GM12878 (cell line): ENCODE measurements around the gene NOL8. TPM values are rescaled to one million over a fixed set of nuclear protein-coding genes. Genes with fewer than 3 reads are reported as not detected.

Experiments
- ATAC-seq: fragments of 200-7000 bp; cut with Tn5 transposase; 3 replicates; pipeline ENCODE4 v1.9.1; 2020; ENCODE audit warnings: mild to moderate bottlenecking, moderate library complexity
- BruUV-seq: library from RNA; stranded (reverse); fragments of 400-500 nt; replicated peaks from 2 replicates; lab custom pipeline; 2021; lab: Mats Ljungman, UMichigan
- CTCF ChIA-PET: fragments of 300-600 bp; sonication (Branson Sonifier 250); formaldehyde crosslinking; extraction: SDS; loops from one replicate; lab custom pipeline; 2021; ENCODE audit warnings: inconsistent platforms; lab: Yijun Ruan, JAX
- POLR2A ChIA-PET: fragments of 350-600 bp; formaldehyde crosslinking; extraction: SDS; loops from one replicate; lab custom pipeline; 2021; ENCODE audit warnings: inconsistent platforms; lab: Charles Lee
- RAD21 ChIA-PET: fragments of 300-600 bp; sonication (Branson Sonifier 250); formaldehyde crosslinking; loops from one replicate; lab custom pipeline; 2023; ENCODE audit warnings: antibody characterized with exemption; ENCODE audit not compliant: unreplicated experiment; lab: Charles Lee
- SMC1A ChIA-PET: fragments of 300-600 bp; sonication (Branson Sonifier 250); formaldehyde crosslinking; loops from one replicate; lab custom pipeline; 2023; ENCODE audit not compliant: unreplicated experiment, uncharacterized antibody; lab: Charles Lee
- DNase-seq: peaks from one replicate; pipeline ENCODE4 v3.0.0-alpha.2; 2011; ENCODE audit warnings: low read depth, low spot score
- FAIRE-seq: peaks from 3 replicates; lab custom pipeline; 2011; peaks lifted over from hg19 to GRCh38; lab: Jason Lieb, UNC
- H2AFZ ChIP-seq: 2 replicates; pipeline ENCODE4 v1.6.0; 2011; ENCODE audit warnings: low read depth, low read length, control low read depth; ENCODE audit not compliant: control insufficient read depth
- H3K27ac ChIP-seq: 2 replicates; pipeline ENCODE4 v1.5.1; 2011; ENCODE audit warnings: control low read depth; ENCODE audit not compliant: control insufficient read depth, insufficient read depth
- H3K27me3 ChIP-seq, 2 experiments: replicated peaks in 1 of 2; 2 replicates each; pipeline versions ENCODE4 v1.6.0 to v1.6.1; 2011; ENCODE audit warnings: low read length in 1 of 2; ENCODE audit not compliant: control insufficient read depth in 2 of 2, insufficient read depth in 2 of 2
- H3K36me3 ChIP-seq, 2 experiments: 2 replicates each; pipeline ENCODE4 v1.5.1; 2011; ENCODE audit warnings: low read length in 1 of 2; ENCODE audit not compliant: control insufficient read depth in 2 of 2, insufficient read depth in 2 of 2
- H3K4me1 ChIP-seq: 2 replicates; pipeline ENCODE4 v1.6.1; 2011; ENCODE audit warnings: mild to moderate bottlenecking, low read length, moderate library complexity, mixed read lengths; ENCODE audit not compliant: control insufficient read depth, insufficient read depth
- H3K4me2 ChIP-seq: 2 replicates; pipeline ENCODE4 v1.6.0; 2011; ENCODE audit warnings: control low read depth; ENCODE audit not compliant: control insufficient read depth, insufficient read depth
- H3K4me3 ChIP-seq: fragments of 200-600 bp; sonication (generic); 2 replicates; pipeline ENCODE4 v1.5.1; 2016
- H3K79me2 ChIP-seq: 2 replicates; pipeline ENCODE4 v1.6.0; 2011; ENCODE audit warnings: low read length; ENCODE audit not compliant: control insufficient read depth, insufficient read depth
- H3K9ac ChIP-seq: 2 replicates; pipeline ENCODE4 v1.8.0; 2011; ENCODE audit warnings: low read length, control low read depth, mixed read lengths; ENCODE audit not compliant: control insufficient read depth, insufficient read depth
- H3K9me3 ChIP-seq: replicated peaks from 3 replicates; pipeline ENCODE4 v1.5.1; 2011; ENCODE audit warnings: mild to moderate bottlenecking, low read length; ENCODE audit not compliant: control insufficient read depth, insufficient read depth
- H4K20me1 ChIP-seq: 2 replicates; pipeline ENCODE4 v1.6.0; 2011; ENCODE audit not compliant: control insufficient read depth, insufficient read depth
- BMI1 ChIP-seq: fragments of 450-650 bp; IDR thresholded peaks from 2 replicates; pipeline ENCODE4 v1.6.1; 2016; ENCODE audit warnings: mild to moderate bottlenecking, moderate library complexity, borderline replicate concordance
- CBX3 ChIP-seq: fragments of 200-600 bp; sonication (generic); IDR thresholded peaks from 2 replicates; pipeline ENCODE4 v1.6.1; 2016; ENCODE audit warnings: low read depth, borderline replicate concordance
- CREB1 ChIP-seq: IDR thresholded peaks from 2 replicates; pipeline ENCODE4 v1.6.1; 2012; ENCODE audit warnings: low read depth, mild to moderate bottlenecking, inconsistent platforms
- NFYB ChIP-seq: IDR thresholded peaks from 2 replicates; pipeline ENCODE4 v1.6.1; 2011; ENCODE audit warnings: low read depth, mild to moderate bottlenecking, low read length, improper control_type of control experiment, moderate library complexity; ENCODE audit not compliant: insufficient read depth
- SIX5 ChIP-seq: IDR thresholded peaks from 2 replicates; pipeline ENCODE4 v1.6.1; 2011; ENCODE audit warnings: mild to moderate bottlenecking, low read depth, low read length, moderate library complexity; ENCODE audit not compliant: severe bottlenecking
- STAT1 ChIP-seq: fragments of 450-650 bp; conservative IDR thresholded peaks from 2 replicates; pipeline ENCODE4 v1.6.1; 2014; ENCODE audit warnings: antibody characterized with exemption, mild to moderate bottlenecking
- YY1 ChIP-seq: IDR thresholded peaks from 2 replicates; pipeline ENCODE4 v1.6.1; 2011; ENCODE audit warnings: low read depth, mild to moderate bottlenecking, low read length
- ZNF274 ChIP-seq: IDR thresholded peaks from one replicate; pipeline ENCODE4 v1.8.0; 2011; ENCODE audit not compliant: insufficient read length, insufficient read depth
- ZNF592 ChIP-seq: fragments of 450-650 bp; IDR thresholded peaks from 2 replicates; pipeline ENCODE4 v1.6.1; 2017; ENCODE audit warnings: mild to moderate bottlenecking, moderate library complexity
- ZZZ3 ChIP-seq: IDR thresholded peaks from 2 replicates; pipeline ENCODE4 v1.6.1; 2011; ENCODE audit warnings: low read depth; ENCODE audit not compliant: control insufficient read depth, insufficient read length
- WGBS: methylation state at CpG from one replicate; pipeline ENCODE4 v1.1.6; 2016; ENCODE audit warnings: low lambda C conversion rate; ENCODE audit not compliant: insufficient replicate concordance, insufficient coverage; ENCODE audit errors: missing lambda C conversion rate; 5-methylcytosine and 5-hydroxymethylcytosine counted together
- in situ Hi-C: fragments of 300-500 bp; cut with MboI; formaldehyde crosslinking; loops from 9 replicates; pipeline ENCODE4 v1.14.3; 2018; ENCODE audit warnings: mixed read lengths
- intact Hi-C: fragments of 100-400 bp; cut with micrococcal nuclease; formaldehyde crosslinking; loops from one replicate; pipeline ENCODE4 v1.14.2; 2022; ENCODE audit not compliant: unreplicated experiment
- polyA plus RNA-seq, 11 experiments: library from polyadenylated mRNA; depleted of rRNA in 4 of 11; unstranded in 6 of 11; stranded (reverse) in 5 of 11; fragments of >200 nt; fragmentation: Nextera tagmentation in 4 of 11; fragmentation: Illumina TruSeq in 1 of 11; extraction: Ambion mirVana in 4 of 11; extraction: Trizol in 1 of 11; gene quantifications; 1 replicate in 1 of 11; 2 replicates in 10 of 11; pipeline versions ENCODE4 v1.2.1 to v1.2.3, GENCODE V29; 2011 to 2016; ENCODE audit warnings: inconsistent platforms in 2 of 11, missing spikeins in 2 of 11, low read depth in 1 of 11
- total RNA-seq, 4 experiments: library from RNA; depleted of rRNA in 3 of 4; stranded (reverse); fragments of >200 nt in 3 of 4; fragmentation: Illumina TruSeq in 1 of 4; extraction: Trizol in 1 of 4; gene quantifications; 2 replicates each; pipeline versions ENCODE4 v1.2.1 to v1.2.3, GENCODE V29; 2013 to 2021
- TF ChIP-seq, protein P1 (sequence below): fragments of 450-650 bp; formaldehyde crosslinking; IDR thresholded peaks from 2 replicates; pipeline ENCODE4 v1.5.0; 2022; ENCODE audit warnings: mild to moderate bottlenecking, missing genetic modification characterization

NOL8 gene
- total and polyA plus RNA-seq, 10 of the 15 experiments (the other 5 are each of a cell fraction or from before 2014, with no cell fraction given), result 33.6 to 58.6 (median 49.2) TPM

DNA sequence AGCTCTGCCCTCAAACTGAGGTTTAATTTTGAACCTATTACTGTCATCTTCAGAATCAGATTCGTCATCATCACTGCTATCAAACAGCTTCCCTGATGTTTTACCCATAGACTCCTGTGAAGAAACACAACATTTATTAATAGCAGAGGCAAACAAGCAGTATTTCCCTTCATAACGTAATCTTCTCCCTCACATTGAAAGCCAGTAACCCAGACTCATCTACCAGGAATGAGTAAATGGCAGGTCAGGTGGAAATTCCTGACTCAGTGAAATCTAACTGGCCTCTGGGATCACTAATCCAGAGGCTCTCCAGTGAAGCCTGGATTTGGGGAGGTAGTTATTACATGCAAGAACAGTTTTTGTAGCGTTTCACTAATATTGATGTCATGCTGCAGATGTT, 14.6 kb downstream of the NOL8 start:
- Histone ChIP-seq H3K27me3 (no peaks in the 10 kb centered on the region), H3K27ac (no peak overlapping the region), H3K4me3 (no peak overlapping the region), H2AFZ (no peak overlapping the region), H3K4me2 (no peak overlapping the region), H3K79me2 (no peaks in the 10 kb centered on the region), H3K36me3 (peaks cover 2 to 29% of the 10 kb centered on the region in 2 experiments), H3K9ac (no peak overlapping the region), H4K20me1 (no peaks in the 10 kb centered on the region), H3K9me3 (no peaks in the 10 kb centered on the region), H3K4me1 (peaks cover 3% of the 10 kb centered on the region; the same call in 1 of the 2 replicates)
- CTCF ChIA-PET, result no interaction called here
- BruUV-seq, result no TSS peak
- TF ChIP-seq BMI1 (no peak), SIX5 (no peak), YY1 (no peak)
- DNase-seq (no peak), FAIRE-seq (no peak), ATAC-seq (no peak)
- POLR2A ChIA-PET, result no interaction called here
- WGBS, result 83% methylated on average over 3 of the region's 3 CpGs
- RAD21 ChIA-PET, result no interaction called here
- intact Hi-C loops, result no loop called here
- in situ Hi-C loops, result no loop called here
- SMC1A ChIA-PET, result no interaction called here

GRCh38 chr9:92308893-92309292, 16.3 kb downstream of the NOL8 start:
- ATAC-seq, result no peak
- Histone ChIP-seq H3K27me3 (no peaks in the 10 kb centered on the region), H3K79me2 (no peaks in the 10 kb centered on the region), H3K9me3 (no peaks in the 10 kb centered on the region), H3K27ac (no peak overlapping the region), H3K9ac (no peak overlapping the region), H3K4me1 (peaks cover 3% of the 10 kb centered on the region; the same call in 1 of the 2 replicates), H3K4me3 (no peak overlapping the region), H3K4me2 (no peak overlapping the region), H2AFZ (no peak overlapping the region), H4K20me1 (no peaks in the 10 kb centered on the region), H3K36me3 (peaks cover 2 to 26% of the 10 kb centered on the region in 2 experiments)
- no peak for DNase-seq
- SMC1A ChIA-PET, result interaction anchor here (1.0 to 1.1 kb wide), 2 partner anchors 12 to 31 kb away, joined by 3 to 4 read pairs; no protein-coding TSS in a partner anchor
- POLR2A ChIA-PET, result no interaction called here
- RAD21 ChIA-PET, result no interaction called here
- intact Hi-C loops (no loop called here), in situ Hi-C loops (no loop called here)
- CTCF ChIA-PET, result interaction anchor here (0.7 kb wide), 1 partner anchor 19 kb away, joined by 3 read pairs; no protein-coding TSS in a partner anchor
- BruUV-seq, result no TSS peak
- FAIRE-seq, result no peak
- no peak for TF ChIP-seq CBX3
- no peak for TF ChIP-seq CREB1
- no peak for TF ChIP-seq STAT1
- no peak for TF ChIP-seq ZNF274
- no peak for TF ChIP-seq ZNF592
- no peak for TF ChIP-seq NFYB
- TF ChIP-seq, protein P1, sequence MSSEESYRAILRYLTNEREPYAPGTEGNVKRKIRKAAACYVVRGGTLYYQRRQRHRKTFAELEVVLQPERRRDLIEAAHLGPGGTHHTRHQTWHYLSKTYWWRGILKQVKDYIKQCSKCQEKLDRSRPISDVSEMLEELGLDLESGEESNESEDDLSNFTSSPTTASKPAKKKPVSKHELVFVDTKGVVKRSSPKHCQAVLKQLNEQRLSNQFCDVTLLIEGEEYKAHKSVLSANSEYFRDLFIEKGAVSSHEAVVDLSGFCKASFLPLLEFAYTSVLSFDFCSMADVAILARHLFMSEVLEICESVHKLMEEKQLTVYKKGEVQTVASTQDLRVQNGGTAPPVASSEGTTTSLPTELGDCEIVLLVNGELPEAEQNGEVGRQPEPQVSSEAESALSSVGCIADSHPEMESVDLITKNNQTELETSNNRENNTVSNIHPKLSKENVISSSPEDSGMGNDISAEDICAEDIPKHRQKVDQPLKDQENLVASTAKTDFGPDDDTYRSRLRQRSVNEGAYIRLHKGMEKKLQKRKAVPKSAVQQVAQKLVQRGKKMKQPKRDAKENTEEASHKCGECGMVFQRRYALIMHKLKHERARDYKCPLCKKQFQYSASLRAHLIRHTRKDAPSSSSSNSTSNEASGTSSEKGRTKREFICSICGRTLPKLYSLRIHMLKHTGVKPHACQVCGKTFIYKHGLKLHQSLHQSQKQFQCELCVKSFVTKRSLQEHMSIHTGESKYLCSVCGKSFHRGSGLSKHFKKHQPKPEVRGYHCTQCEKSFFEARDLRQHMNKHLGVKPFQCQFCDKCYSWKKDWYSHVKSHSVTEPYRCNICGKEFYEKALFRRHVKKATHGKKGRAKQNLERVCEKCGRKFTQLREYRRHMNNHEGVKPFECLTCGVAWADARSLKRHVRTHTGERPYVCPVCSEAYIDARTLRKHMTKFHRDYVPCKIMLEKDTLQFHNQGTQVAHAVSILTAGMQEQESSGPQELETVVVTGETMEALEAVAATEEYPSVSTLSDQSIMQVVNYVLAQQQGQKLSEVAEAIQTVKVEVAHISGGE (CRISPR knock-in tag), result no peak
- TF ChIP-seq ZZZ3, result no peak
